ENCODE results near the gene WBP1L.
"Not testable (repeated sequence)": the region's sequence is repeated elsewhere in the genome, so short reads cannot be mapped to it uniquely, and the experiment has no call there.

Gene WBP1L

DNA sequence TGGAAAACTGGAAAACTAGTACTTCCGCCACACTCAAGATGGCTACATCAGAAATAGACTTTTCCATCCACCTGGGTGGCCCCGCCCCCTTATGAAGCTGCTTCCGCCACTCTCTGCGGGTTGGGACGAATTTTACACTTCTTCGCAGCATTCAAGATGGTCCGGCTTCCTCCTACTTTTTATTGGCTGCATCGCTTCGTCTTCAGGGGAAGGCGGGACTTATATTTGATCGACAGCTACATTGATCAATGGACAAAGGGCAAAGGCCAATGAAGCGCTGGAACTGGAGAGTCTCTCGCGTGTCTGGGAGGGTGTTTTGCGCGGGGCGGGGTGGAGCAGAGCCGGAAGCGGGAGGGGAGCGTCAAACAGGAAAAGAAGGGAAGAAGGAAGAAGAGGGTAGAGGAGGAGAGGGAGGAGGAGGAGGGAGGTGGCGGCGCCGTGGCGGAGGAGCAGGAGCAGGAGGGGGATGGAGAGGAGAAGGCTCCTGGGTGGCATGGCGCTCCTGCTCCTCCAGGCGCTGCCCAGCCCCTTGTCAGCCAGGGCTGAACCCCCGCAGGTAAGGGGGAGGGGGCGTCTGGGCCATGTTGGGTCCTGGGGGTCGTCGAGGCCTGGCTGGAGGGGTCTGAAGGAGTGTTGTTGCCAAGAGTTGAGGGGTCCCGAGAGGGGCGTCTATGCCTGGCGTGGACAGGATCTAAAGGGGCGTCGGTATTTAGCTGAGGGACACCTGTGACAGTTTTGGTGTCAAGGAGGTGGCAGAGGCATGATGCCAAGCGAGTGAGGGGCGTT, at the start of gene WBP1L:
WBP1L (plus strand) TSS at position 361 of the 786 bp plus-strand sequence; CDS start at position 467, 106 bp downstream.
- peak; percentile 91 for DNase-seq

GRCh38 chr10:102695401-102695800, 48.3 kb upstream of the WBP1L start:
- not testable (repeated sequence) for DNase-seq

DNA sequence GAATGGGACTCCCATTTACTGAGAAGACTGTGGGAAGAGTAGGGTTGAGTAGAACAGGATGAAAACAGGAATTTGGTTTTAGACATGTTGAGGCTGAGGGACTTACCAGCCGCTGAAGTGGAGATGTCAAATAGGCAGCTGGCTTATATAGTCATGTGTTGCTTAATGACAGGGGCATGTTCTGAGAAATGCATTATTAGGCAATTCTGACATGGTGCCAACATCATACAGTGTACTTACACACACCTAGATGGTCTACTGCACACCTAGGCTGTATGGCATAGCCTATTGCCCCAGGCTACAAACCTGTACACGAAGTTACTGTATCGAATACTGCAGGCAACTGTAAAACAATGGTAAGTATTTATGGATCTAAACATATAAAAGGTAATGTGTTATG, 47.0 kb upstream of the WBP1L start:
- no peak for DNase-seq

DNA sequence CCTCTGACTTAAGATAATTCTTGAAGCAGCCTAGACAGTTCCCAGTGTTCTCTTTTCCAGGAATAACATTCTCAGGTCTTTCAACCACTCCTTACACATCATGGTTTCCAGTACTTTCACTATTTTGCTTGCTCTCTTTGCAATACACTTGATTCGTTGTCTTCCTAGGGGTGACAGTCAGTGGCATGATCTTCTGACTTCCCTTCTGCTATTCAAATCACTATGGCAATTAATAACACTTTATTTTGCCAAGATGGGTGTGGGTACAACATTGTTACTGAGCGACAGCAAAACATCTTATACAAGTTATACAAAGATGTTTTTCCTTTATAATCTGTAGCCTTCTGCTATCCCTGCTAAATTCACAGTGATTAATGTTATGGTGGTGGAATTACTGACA, 44.9 kb upstream of the WBP1L start:
- no peak for DNase-seq

DNA sequence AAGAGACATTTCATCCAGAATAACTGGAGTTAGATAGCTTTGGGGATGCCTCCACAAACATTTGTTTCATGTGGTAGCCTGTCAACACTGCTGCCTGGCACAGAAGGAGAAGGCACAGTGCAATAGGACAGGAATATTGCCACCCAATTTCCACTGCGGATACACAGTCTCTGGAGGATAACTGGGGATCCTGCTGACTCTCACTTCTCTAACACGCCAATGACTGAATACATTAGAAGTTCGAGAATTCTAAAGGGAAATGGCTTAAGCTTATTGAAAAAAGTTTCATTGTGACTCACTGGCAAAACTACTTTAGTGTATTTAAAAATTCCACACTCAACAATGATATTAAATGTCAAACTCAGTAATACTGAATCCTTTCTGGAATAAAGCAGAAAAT, 42.5 kb upstream of the WBP1L start:
- DNase-seq, result no peak

DNA sequence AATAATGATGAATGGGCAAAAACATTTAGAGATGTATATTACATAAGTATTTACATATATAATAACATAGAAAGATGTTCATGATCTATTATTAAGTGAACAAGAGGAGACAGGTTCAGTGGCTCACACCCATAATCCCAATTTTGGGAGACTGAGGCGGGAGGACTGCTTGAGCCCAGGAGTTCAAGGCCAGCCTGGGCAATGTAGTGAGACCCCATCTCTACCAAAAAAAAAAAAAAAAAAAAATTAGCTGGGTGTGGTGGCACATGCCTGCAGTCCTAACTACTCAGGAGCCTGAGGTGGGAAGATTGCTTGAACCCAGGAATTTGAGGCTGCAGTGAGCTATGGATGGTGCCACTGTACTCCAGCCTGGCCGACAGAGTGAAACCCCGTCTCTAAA, 42.0 kb upstream of the WBP1L start:
- no peak for DNase-seq

DNA sequence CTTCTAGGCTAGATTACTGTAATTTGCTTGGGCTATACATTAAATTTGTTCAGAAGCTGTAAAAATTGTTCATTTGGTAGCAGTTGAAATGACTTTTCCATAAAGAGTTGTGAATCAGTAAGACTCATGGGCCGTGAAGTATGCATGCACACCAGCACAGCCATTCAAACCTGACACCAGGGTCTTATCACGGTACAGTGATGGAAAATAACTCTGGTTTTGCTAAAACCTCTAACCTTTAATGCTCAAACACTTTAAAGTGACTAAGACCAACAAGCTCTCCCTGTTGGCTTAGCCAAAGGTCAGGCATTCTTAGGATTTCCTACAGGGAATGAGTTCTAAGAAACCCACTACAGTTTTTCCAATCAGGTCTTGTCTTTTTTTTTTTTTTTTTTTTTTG, 41.0 kb upstream of the WBP1L start:
- no peak for DNase-seq

DNA sequence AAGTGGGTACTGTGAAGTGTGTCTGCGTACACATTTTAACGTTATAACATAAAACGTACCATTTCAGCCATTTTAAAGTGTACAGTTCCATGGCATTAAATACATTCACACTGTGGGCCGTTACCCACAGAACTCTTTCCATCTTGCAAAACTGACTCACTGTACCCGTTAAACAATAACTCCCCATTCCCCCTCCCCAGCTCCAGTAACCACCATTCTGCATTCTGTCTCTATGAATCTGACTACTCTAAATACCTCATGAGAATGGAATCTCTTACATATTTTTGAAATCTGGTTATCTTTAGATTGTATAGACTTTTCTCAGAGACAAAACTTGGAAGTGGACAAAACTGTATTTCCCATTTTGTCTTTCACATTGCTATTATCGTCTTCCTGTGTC, 38.8 kb upstream of the WBP1L start:
- DNase-seq, result no peak

DNA sequence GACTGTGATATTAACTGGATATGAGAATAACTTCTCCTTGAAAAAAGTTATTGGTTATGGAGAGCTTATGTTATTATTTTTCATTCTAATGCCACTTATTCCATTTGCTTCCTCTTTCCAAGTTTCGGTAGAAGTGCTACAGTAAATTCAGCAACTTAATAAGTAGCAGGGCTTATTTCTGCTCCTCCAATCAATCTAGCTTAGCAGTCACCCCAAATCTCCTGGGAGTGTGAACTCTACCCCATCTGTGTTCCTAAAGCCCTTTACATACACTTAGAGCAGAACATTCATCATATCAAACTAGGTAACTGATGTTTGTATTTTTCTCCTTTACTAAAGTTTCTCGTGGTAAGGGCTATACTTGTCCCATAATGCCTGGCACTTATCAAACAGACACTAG, 38.2 kb upstream of the WBP1L start:
- no peak for DNase-seq

GRCh38 chr10:102710609-102711008, 33.1 kb upstream of the WBP1L start:
- no peak for DNase-seq

DNA sequence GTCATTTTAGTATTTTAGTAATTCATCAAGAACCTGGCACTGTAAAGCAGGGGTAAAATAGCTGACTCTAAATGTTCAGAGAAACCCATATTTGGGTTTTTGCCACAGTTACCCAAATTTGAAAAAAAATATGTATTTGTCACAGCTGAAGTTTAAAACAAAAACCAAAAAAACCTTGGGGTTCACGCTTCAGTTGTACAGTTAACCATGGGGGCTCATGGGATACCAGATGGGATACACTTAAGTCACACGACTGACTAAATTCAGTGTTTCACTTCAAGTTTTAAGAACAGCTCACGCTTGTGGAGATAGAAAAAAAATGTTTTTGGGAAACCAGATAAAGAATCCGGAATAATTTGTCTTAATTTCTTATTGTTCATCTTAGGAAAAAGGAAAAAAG, 31.7 kb upstream of the WBP1L start:
- no peak for DNase-seq

DNA sequence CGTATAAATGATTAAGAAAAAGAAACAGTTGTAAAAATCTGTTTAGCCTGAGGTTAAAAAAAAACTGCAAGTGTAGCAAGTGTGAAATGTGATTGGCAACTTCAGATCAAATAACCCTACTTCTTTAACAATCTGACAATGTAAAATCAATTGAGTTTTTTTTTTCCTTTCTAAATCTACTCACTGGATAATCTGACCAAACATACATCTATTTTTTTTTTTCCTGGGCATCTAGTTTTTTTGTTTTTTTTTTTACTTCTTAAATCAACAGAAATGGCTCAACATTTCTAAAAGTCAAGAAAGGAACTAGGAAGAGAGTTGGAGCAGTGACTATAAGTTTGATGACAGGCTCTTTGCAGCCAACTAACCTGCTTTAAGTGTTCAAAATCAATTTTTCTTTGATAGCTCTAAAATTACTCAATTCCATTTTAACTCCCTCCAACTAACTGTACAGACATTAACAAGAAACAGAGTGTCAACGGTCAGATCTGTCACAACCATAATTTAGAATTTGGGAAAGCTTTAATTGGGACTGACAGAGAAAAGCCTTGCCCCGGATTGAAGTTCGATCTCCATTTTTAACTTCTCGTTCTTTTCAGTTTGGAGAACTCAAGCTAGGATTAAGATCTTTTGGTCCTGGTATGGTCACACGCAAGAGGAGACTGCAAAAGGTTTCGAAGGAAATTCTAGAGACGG, 30.8 kb upstream of the WBP1L start:
- DNase-seq, result no peak

DNA sequence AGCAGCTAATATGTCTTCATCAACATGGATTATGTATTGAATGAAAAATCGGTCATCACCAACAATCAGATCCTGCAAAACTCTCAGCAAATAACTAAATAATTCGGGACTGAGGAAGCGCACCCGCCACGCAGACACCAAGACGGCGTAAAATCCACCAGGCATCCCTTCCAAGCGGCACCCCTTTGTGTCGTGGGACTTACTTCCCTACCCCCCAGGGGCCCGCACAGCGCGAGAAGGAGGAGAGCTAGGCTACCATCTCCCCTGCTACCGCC, 30.3 kb upstream of the WBP1L start:
- DNase-seq, result no peak

DNA sequence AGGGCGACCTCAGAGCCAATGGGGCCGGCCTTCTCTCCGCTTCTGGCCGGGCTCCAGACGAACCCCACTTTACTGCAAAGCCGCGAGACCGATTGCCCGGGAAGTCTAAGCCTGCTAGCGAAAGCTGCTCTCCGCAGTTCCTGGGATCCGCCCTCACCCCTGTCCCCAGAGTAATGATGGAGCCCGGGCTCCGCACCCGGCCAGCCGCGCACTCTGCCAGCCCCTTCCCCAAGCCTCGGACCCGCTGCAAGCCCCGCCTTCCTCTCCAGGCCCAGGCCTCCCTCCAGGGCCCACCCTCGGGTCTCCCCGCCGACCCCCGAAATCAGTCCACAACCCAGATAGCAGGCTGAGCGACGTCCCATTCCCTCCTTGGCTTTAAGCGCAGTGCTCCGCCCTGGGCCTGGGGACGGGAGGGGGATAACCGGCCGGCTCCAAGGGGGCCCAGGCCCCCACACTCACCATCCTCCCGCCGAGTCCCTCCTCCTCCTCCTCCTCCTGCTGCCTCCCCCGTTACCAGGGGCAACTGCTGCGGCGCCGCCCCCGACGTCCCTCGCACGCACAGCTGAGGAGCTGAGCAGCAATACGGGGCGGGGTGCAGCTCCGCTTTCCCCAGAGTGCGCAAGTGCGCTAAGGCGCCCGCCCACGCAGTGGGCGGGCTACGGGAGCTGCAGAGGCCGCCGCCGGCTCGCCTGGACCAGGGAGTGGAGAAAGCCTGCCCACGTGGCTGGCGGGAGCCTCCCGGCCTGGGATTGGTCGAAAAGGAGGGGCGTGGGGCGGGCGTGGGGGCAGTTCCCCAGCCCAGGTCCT, 29.7 kb upstream of the WBP1L start, which contains the start of gene ARL3:
ARL3 (minus strand) TSS at position 584 of the 807 bp plus-strand sequence; CDS start at position 462, 122 bp downstream.
- peak; percentile 95 for DNase-seq

- peak; percentile 46 for DNase-seq
Measured at GRCh38 chr10:102714621-102715455, 28.9 kb upstream of the WBP1L start, which contains the start of gene SFXN2. SFXN2 (plus strand) TSS chr10:102714636; CDS start chr10:102726637, 12,001 bp downstream.

DNA sequence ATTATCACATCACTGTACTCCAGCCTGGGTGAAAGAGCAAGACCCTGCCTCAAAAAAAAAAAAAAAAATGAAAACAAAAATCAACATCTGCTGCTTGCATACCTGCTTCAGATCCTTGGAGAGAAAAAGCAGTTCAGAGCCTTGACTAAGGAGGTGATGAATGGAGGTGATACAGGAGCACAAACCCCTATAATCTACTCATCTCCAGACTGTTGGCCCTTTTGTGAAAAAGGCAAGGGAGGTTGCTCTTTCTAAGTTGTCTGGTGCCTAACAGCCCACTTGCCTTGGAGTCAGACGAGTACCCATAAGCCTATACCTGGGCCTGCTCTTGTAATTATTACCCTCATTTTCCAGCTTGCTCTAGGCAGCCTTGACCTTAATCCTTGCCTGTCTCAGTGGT, 27.9 kb upstream of the WBP1L start:
- DNase-seq, result no peak

DNA sequence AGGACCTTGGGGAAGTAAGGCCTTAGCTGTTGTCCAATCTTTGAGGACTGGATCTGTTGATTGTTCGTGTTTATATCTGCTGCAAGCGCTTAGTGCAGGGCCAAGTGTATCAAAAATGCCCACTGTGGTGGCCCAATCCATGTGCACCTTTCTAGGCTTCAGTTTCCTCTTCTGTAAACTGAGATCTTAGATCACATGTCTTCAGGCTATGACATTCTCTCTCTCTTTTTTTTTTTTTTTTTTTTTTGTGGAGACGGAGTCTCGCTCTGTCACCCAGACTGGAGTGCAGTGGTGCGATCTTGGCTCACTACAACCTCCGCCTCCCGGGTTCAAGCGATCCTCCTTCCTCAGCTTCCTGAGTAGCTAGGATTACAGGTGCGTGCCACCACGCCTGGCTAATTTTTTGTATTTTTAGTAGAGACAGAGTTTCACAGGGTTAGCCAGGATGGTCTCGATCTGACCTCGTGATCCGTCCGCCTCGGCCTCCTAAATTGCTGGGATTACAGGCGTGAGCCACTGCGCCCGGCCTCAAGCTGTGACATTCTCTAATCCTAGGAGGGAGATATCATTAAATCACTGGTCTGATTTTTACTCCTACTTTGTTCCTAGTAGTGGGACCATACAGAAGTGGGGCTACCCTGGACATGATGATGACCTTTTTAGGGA, 26.7 kb upstream of the WBP1L start:
- not testable (repeated sequence) for DNase-seq

DNA sequence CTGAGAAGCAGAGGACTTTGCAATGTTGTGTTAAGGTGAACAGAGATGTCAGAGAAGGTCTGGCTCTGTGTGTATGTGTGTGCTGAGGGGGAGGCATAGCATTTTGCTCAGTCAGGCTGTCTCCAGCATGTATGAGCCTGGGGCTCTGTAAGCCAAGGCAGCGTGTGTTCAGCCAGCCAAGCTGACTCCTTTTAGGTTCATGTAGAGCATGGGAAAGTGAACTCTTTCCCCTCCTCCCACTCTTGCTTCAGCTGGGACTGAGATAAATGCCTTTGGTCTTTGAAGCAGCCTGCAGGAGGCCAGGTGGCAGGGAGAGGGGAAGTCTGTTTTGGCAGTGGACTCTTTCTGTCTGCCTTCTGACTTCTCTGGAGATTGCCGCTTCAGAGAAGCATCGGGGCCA, 25.5 kb upstream of the WBP1L start:
- DNase-seq, result no peak

GRCh38 chr10:102720337-102720736, 23.4 kb upstream of the WBP1L start:
- no peak for DNase-seq

GRCh38 chr10:102720775-102721301, 22.9 kb upstream of the WBP1L start:
- DNase-seq, result no peak

- no peak for DNase-seq
Measured at GRCh38 chr10:102721954-102722353, 21.8 kb upstream of the WBP1L start.

DNA sequence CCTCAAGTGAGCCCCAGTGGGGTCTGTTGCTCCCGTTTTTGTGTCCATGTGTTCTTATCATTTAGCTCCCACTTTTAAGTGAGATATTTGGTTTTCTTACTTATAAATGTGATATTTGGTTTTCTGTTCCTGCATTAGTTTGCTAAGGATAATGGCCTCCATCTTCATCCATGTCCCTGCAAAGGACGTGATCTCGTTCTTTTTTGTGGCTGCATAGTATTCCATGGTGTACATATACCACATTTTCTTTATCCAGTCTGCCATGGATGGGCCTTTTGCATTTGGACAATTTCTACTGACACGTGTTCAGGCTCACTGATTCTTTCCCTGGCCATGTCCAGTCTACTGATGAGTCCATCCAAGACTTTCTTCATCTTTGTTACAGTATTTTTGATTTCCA, 19.8 kb upstream of the WBP1L start:
- DNase-seq, result no peak
